ENCODE results near the gene EPB41L5. TPM values are rescaled to one million over a fixed set of nuclear protein-coding genes. Genes with fewer than 3 reads are reported as not detected.
"Not testable (repeated sequence)": the region's sequence is repeated elsewhere in the genome, so short reads cannot be mapped to it uniquely, and the experiment has no call there.

The EPB41L5 gene
- total RNA-seq, 2 donors from 2014 or later, result 9.3 to 13.1 TPM

GRCh38 chr2:120176526-120176925, 163.6 kb downstream of the EPB41L5 start:
- ATAC-seq (no peak), DNase-seq (no peak)
- intact Hi-C loops (cut with DNase I), result loop anchor here in 1 of 2 donors (5.0 to 10.0 kb wide), 4 partner anchors 62 to 534 kb away; no protein-coding TSS in a partner anchor

- ATAC-seq (peak; percentile 76 to 87), DNase-seq (peak; percentile 41)
- intact Hi-C loops (cut with DNase I), result loop anchor here in 1 of 2 donors (5.0 to 10.0 kb wide), 4 partner anchors 62 to 535 kb away; no protein-coding TSS in a partner anchor
Measured at GRCh38 chr2:120177001-120177621, 164.2 kb downstream of the EPB41L5 start.

- intact Hi-C loops (cut with DNase I), result loop anchor here in 1 of 2 donors (5.0 to 10.0 kb wide), 4 partner anchors 63 to 536 kb away; no protein-coding TSS in a partner anchor
- DNase-seq (no peak), ATAC-seq (no peak)
Measured at GRCh38 chr2:120177973-120178372, 165.1 kb downstream of the EPB41L5 start.

GRCh38 chr2:120179396-120179795, 166.5 kb downstream of the EPB41L5 start:
- intact Hi-C loops (cut with DNase I), result loop anchor here in 1 of 2 donors (5.0 to 10.0 kb wide), 4 partner anchors 65 to 537 kb away; no protein-coding TSS in a partner anchor
- ATAC-seq, result no peak
- no peak for DNase-seq

GRCh38 chr2:120180066-120180465, 167.2 kb downstream of the EPB41L5 start:
- ATAC-seq (no peak), DNase-seq (no peak)
- intact Hi-C loops (cut with DNase I), result no loop called here

- ATAC-seq, result no peak
- no peak for DNase-seq
- intact Hi-C loops (cut with DNase I), result no loop called here
Measured at GRCh38 chr2:120182019-120182560, 169.2 kb downstream of the EPB41L5 start.

DNA sequence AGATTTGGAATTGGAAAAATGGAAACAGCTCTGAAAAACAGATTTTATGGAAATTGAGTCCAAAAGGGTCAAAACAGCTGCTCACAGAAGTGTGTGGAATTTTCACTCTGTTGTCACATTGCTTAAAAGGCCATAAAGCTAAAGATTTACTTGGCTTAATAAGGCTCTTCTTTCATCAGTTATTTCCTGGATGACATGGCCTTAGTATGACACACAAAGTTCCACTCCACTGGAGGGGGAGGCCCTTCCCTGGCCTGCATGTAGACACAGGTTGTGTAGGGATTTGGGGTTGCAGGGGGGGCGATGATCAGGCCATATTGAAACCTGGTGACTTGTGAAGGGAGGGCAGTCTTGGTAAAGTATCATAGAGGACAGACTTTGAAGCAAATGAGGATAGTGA, 176.3 kb downstream of the EPB41L5 start:
- no peak for DNase-seq
- intact Hi-C loops (cut with DNase I), result no loop called here
- no peak for ATAC-seq

DNA sequence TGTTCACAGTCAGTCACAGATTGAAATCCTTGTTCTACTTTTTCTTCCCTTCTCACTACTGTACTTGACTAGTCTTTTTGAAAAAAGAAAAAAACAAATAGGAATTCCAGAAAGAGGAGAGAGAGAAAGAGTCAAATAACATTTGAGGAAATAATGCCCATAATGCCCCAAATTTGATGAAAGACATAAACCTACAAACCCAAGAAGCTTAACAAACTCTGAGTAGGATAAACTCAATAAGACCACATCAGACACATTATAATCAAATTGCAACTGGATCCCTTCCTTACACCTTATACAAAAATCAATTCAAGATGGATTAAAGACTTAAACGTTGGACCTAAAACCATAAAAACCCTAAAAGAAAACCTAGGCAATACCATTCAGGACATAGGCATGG, 179.4 kb downstream of the EPB41L5 start:
- DNase-seq, result no peak
- intact Hi-C loops (cut with DNase I), result no loop called here
- ATAC-seq, result no peak

GRCh38 chr2:120195553-120195952, 182.7 kb downstream of the EPB41L5 start:
- ATAC-seq (no peak), DNase-seq (no peak)
- intact Hi-C loops (cut with DNase I), result no loop called here

- intact Hi-C loops (cut with DNase I); ATAC-seq; DNase-seq: not testable (repeated sequence)
Measured at GRCh38 chr2:120199817-120200459, 187.1 kb downstream of the EPB41L5 start.

DNA sequence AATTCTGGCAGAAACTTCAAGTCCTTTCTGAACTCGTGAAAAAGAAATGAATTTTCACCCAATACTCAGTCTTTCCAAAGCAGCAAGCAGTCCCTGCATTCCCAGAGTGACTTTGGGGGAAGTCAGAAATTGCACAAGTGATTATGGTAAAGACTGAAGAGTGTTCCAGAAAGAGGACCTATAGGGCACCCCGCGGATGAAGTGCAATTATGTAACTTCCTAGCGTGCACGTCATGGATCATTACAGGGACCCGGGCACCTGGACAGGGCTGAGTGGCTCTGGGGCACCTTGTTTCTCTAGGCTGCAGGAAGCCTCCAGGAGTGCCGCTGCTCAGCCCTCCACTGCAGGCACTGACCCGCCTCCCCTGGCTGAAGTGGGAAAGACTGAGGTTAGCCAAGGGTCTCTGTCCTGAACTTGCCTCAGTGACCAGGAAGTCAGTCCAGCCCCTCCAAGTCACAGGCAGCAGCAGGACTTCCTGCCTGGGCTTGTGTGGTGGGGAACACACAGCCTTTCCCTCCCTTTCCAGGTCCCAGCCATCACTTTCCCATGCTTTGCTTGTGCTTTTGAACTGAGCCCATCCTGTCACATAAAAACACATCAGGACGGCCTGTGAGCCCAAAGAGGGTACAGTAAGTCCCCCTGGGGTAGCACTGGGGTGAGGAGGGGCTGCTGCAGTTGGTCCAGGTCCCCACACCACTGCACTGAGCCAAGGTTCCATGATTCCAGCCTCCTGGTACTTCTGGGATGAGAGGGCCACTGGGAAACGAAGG, 190.6 kb downstream of the EPB41L5 start:
- ATAC-seq, result peak; percentile 24 to 39

GRCh38 chr2:120204022-120204405, 191.1 kb downstream of the EPB41L5 start:
- ATAC-seq (peak; percentile 17 to 24), DNase-seq (no peak)
- intact Hi-C loops (cut with DNase I), result no loop called here

More for the DNA sequence above, 190.6 kb downstream of the EPB41L5 start:
- intact Hi-C loops (cut with DNase I), result no loop called here
- no peak for DNase-seq

GRCh38 chr2:120204417-120204816, 191.5 kb downstream of the EPB41L5 start:
- intact Hi-C loops (cut with DNase I), result no loop called here
- ATAC-seq (no peak), DNase-seq (no peak)

- intact Hi-C loops (cut with DNase I), result no loop called here
- DNase-seq, result no peak
- no peak for ATAC-seq
Measured at GRCh38 chr2:120204945-120205670, 192.2 kb downstream of the EPB41L5 start.

- intact Hi-C loops (cut with DNase I), result no loop called here
- DNase-seq (no peak), ATAC-seq (peak in 1 of 2 donors; percentile 30)
Measured at GRCh38 chr2:120206022-120206581, 193.2 kb downstream of the EPB41L5 start.

DNA sequence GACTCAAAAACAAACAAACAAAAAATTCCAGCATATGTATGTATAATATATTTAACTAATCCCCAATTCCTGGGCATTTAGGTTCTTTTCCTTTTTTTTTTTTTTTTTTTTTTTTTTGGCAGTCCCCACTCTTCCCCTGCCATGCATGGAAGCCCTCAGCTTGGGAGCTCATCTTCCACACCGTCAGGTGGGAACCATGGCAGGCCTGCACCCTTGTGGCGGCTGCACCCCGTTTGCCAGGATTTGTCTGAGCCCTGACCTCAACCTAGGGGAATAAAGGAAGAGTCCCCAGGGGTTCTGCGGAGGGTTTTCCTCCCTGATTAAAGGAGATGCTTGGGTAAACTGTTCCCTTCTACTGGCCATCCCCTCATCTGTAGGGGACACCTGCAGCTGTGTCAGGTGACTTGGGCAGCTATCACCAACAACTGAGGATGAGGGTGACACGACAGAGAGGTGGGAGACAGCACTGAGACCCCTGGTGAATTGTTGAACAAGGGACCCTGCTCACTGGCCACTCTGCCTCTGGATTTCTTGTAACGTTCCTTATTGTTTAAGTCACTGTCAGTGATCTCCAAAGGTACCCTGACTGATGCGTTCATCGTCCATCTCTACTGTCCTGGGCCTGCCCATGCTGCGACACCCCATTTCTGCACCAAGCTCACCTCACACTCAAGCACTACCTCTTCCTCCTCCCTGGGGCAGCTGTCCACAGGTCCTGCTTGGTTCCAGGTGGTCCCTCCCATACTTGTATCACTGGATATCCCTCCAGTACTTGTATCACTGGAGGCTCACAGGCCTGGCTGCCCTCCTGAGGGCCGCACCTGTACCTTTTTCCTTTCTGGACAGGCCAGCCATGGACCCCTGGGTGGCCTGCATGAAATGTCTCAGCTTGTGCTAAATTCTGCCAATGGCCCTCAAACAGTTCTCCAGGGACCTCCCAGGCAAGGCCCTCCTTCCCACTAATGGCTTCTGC, 195.8 kb downstream of the EPB41L5 start:
- ATAC-seq (no peak), DNase-seq (no peak)
- intact Hi-C loops (cut with DNase I), result no loop called here

GRCh38 chr2:120209427-120210269, 196.8 kb downstream of the EPB41L5 start:
- ATAC-seq (peak; percentile 56 to 71), DNase-seq (no peak)
- intact Hi-C loops (cut with DNase I), result no loop called here

All from left cardiac atrium (tissue), 4 donors.